GM19468 (cell line): ENCODE measurements around the gene PON1.

ENCODE experiments used
- ATAC-seq: cut with Tn5 transposase; IDR thresholded peaks from one replicate; pipeline ENCODE4 v1.9.1; 2021; ENCODE audit warnings: mild to moderate bottlenecking, moderate library complexity, moderate number of reproducible peaks; ENCODE audit not compliant: unreplicated experiment; ENCODE audit errors: extremely low read depth

PON1 gene

DNA sequence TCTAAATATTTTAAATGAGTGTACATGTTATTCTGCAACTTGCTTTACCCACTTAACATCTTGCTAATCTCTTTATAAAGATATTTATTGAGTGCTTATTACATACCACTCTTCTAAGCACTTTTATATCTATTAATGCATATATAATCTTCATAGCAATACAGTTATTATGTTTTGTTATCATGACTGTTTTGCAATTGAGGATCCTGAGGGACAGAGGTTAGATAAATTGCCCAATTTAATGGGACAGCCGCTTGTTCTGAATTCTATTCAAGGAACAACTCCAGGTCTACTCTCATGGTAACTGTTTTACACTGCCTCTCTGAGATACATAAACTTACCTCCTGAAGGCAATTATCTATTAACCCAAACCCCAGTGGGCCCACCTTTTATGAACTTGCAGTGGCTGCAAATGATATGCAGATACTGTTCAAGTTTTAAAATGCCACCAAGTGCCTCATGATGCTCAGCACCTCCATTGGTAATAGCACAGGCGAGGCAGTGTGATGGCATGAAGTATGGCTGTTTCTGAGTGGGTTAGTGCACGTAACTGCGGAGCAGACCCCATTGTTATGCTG lies 60.5 kb downstream of the PON1 start:
- no peak for ATAC-seq

DNA sequence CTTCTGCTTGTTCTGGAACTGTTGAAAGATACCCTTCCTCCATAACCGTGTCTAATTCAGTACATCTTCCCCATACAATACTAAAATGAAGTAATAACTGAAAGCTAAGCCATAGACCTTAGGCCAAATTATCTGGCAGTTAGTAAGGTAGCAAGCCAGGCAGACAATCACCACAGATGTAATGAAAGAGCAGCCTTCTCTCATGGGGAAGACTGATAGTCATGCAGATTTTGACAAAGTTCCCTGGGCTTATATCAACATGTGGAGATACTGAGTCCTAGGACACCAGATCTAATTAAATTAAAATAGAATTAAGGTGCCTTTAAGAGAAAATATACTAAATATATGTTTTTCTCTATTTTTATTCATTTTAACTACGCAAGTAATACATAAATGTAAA lies 61.5 kb downstream of the PON1 start:
- ATAC-seq, result no peak

DNA sequence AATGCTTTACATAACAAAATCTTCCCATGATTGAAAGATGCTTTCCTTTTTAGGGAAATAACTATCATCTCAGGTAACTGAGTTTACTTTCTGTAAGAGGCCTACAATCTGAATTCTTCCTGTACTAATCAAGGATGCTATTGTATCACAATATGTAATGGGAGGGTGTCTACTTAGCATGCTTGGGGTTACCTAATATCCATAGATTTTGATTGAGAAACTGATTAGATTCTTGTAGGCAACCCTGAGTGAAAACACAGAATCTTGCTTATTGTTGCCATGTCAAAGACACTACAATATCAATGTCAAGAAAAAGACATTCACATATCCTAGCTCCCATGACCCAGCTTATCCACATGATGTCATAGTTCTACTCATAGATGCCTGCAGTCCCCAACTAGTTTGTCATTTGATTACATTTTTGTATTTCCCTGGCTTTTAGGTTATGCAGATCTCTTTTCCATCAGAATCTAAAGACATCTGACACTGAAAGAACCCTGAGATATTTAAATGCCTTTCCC lies 62.4 kb downstream of the PON1 start:
- ATAC-seq, result no peak

DNA sequence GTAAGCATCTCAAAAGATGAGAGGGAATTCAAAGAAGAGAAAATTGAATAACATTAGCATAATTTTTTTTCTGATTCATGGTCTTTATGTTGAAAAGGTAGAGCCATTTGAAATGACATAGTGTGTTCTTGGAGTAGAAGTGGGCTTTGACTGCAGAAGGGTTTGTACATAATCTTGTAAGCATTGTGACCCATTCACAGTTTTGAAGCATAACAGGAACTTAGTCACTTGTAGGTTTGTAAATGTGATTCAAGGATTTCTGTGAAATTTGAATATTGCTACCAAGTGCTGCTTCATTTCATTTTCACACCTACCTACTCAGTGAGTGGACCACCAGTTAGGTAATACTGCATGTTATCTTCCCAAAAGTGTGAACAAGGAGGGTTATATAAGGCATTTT lies 68.6 kb downstream of the PON1 start:
- ATAC-seq, result no peak

DNA sequence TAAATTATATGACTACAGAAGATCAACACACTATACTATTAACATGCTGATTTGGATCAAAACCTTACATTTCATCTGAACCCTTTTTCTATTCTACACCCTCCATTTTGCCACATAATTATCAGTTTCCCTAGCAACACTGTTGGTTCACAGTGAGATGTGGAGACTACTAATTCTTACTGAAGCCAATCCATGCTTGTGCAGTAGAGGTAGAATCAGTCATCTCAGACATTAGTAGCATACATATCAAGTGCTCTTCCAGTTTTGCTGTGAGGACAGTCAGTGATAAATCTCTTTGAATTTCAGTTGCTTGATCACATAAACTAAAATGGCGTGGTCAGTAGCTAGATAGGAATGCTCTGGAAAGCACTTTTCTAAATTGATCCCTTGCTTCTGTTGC lies 70.3 kb downstream of the PON1 start:
- ATAC-seq, result no peak

DNA sequence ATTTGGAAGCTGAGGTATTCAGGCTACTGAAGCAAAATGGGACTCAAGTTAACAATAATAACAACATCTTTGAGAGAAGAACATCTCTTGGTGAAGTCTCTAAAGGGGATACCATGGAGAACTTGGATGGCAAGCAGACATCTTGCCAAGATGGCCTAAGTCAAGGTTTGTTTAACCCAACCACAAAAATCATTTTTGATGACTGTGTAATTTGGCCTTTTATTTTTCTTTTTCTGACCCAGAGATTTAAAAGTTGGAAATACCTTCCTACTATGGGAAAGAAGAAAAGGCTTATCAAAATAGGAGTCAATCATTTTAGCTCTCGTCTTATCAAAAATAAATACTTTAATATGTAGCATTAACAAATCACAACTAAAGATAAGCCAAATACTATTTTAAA lies 72.4 kb downstream of the PON1 start:
- ATAC-seq, result no peak

DNA sequence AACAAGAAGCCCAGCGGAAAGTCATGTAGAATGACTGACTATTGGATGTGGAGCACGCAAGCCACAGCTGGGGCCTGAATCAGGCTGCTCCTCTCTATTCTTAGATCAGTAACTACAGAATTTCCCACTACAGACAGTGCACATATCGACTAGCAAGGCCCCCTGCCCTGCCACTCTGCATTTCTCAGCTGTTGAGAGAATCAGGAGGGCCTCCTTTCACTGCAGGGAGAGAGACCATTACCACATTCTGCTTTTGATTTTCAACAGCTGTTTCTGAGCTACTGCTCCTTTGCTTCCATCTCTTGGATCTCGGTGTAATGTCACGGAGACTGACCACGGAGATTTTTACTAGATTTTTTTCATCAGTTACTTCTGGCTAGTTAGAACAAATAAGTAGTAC lies 73.8 kb downstream of the PON1 start:
- ATAC-seq, result no peak
